ENCODE measurements around the gene CCDC57.

DNA sequence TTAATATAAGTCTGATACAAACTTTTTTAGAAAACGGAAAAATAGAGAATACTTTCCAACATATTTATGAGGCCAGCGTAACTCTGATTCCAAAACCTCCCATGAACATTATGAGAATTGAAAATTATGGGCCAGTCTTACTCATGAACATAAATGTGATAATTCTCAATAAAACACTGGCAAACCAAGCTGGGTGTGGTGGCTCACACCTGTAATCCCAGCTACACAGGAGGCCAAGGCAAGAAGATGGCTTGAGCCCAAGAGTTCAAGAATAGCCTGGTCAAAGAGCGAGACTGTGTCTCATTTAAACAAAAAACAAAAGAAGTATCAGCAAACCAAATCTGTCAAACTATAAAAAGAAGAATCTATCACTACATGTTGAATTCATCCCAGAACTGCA lies 47.8 kb downstream of the CCDC57 start:
- no peak for TF ChIP-seq EZH2phosphoT487 (conservative IDR thresholded peaks at IDR 0.05; ENCODE audit: low read length)
- TF ChIP-seq, protein P1, sequence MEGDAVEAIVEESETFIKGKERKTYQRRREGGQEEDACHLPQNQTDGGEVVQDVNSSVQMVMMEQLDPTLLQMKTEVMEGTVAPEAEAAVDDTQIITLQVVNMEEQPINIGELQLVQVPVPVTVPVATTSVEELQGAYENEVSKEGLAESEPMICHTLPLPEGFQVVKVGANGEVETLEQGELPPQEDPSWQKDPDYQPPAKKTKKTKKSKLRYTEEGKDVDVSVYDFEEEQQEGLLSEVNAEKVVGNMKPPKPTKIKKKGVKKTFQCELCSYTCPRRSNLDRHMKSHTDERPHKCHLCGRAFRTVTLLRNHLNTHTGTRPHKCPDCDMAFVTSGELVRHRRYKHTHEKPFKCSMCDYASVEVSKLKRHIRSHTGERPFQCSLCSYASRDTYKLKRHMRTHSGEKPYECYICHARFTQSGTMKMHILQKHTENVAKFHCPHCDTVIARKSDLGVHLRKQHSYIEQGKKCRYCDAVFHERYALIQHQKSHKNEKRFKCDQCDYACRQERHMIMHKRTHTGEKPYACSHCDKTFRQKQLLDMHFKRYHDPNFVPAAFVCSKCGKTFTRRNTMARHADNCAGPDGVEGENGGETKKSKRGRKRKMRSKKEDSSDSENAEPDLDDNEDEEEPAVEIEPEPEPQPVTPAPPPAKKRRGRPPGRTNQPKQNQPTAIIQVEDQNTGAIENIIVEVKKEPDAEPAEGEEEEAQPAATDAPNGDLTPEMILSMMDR (IDR thresholded peaks at IDR 0.05; ENCODE audit: insufficient read depth, low read length, poor library complexity, severe bottlenecking) = no peak

All from SU-DHL-6 (cell line).